Thyroid gland (tissue), 4 donors: ENCODE measurements around the gene SPINK4. TPM values are rescaled to one million over a fixed set of nuclear protein-coding genes. Genes with fewer than 3 reads are reported as not detected.

Experiments used
- DNase-seq, 2 donors: peaks; one replicate each; pipeline ENCODE4 v3.0.0-alpha.2; 2019
- H3K27ac ChIP-seq, 3 donors: fragments of 200-600 bp; sonication (generic); 1 replicate in 2 of 3; 2 replicates in 1 of 3; pipeline ENCODE4 v1.5.1; 2016 to 2019; ENCODE audit warnings: mild to moderate bottlenecking in 1 of 3, moderate library complexity in 1 of 3
- H3K27me3 ChIP-seq: fragments of 200-600 bp; sonication (generic); one replicate; pipeline ENCODE4 v1.5.1; 2019
- H3K36me3 ChIP-seq, 2 donors: fragments of 200-600 bp; sonication (generic); one replicate each; pipeline ENCODE4 v1.5.1; 2016 to 2019
- H3K4me1 ChIP-seq, 2 donors: fragments of 200-600 bp; sonication (generic); one replicate each; pipeline ENCODE4 v1.5.1; 2017 to 2019
- H3K4me3 ChIP-seq, 3 donors: fragments of 200-600 bp; sonication (generic); replicated peaks in 1 of 3; 1 replicate in 2 of 3; 2 replicates in 1 of 3; pipeline ENCODE4 v1.5.1; 2016; ENCODE audit warnings: mild to moderate bottlenecking in 1 of 3
- H3K9me3 ChIP-seq: fragments of 200-600 bp; sonication (generic); one replicate; pipeline ENCODE4 v1.5.1; 2017
- POLR2A ChIP-seq, 2 donors: fragments of 450-650 bp; IDR thresholded peaks; one replicate each; pipeline ENCODE4 v1.6.1; 2017; ENCODE audit warnings: antibody characterized with exemption in 2 of 2, mild to moderate bottlenecking in 2 of 2, moderate library complexity in 1 of 2
- WGBS, 2 donors: methylation state at CpG; one replicate each; pipeline ENCODE4 v1.1.5; 2017; 5-methylcytosine and 5-hydroxymethylcytosine counted together
- intact Hi-C: fragments of 100-400 bp; cut with DNase I; formaldehyde crosslinking; loops from one replicate; pipeline ENCODE4 v1.15.1; 2023
- total RNA-seq, 4 donors: library from RNA; depleted of rRNA; stranded (reverse); fragments of >200 nt; gene quantifications; one replicate each; pipeline ENCODE4 v1.2.3, GENCODE V29; 2016
- TF ChIP-seq, protein P1 (sequence below), 6 experiments: fragments of 200-600 bp in 3 of 6; fragments of 450-650 bp in 3 of 6; sonication (generic) in 3 of 6; IDR thresholded peaks; one replicate each; pipeline ENCODE4 v1.5.1; 2016 to 2019; ENCODE audit warnings: antibody characterized with exemption in 6 of 6, mild to moderate bottlenecking in 2 of 6, inconsistent platforms in 1 of 6, moderate library complexity in 1 of 6

SPINK4 gene
- total RNA-seq, 4 donors from 2014 or later, result not detected

DNA sequence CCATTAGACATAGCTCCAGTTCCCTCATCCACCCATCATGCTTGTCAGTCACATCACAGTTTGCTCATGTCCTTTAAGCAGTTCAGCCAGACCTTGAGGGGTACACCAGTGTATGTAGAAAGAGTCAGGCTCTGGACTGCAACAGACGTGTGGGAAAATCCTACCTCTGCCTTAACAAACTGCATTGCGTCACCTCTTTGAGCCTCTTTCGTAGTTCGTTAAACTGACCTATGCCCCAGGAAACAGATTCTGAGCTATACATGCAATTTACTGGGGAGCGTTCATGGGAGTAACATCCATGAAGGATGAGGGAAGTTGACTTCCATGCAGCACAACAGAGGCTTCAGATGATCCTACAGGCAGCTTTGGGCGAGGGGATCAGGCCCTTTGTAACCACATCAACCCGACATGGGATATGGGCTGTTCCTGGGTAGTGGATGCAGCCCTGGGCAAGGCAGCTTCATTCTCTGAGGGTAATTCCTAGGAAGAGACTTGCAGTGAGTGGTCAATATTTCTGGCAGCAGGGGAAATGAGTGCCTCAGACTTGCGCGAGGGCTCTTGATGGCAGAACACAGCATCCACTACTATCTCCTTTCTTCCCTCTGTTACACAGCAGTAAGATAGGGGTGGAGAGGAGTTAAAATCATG lies 4.3 kb downstream of the SPINK4 start:
- no peaks in the 10 kb centered on the region for H3K9me3 ChIP-seq
- no peaks in the 10 kb centered on the region for H3K36me3 ChIP-seq
- no peak for DNase-seq
- 81 to 82% methylated on average over 9 of the region's 9 CpGs for WGBS, 2 donors
- H3K4me1 ChIP-seq, result no peaks in the 10 kb centered on the region
- intact Hi-C loops, result no loop called here
- TF ChIP-seq POLR2A (IDR thresholded peaks at IDR 0.05), result no peak
- TF ChIP-seq, protein P1, sequence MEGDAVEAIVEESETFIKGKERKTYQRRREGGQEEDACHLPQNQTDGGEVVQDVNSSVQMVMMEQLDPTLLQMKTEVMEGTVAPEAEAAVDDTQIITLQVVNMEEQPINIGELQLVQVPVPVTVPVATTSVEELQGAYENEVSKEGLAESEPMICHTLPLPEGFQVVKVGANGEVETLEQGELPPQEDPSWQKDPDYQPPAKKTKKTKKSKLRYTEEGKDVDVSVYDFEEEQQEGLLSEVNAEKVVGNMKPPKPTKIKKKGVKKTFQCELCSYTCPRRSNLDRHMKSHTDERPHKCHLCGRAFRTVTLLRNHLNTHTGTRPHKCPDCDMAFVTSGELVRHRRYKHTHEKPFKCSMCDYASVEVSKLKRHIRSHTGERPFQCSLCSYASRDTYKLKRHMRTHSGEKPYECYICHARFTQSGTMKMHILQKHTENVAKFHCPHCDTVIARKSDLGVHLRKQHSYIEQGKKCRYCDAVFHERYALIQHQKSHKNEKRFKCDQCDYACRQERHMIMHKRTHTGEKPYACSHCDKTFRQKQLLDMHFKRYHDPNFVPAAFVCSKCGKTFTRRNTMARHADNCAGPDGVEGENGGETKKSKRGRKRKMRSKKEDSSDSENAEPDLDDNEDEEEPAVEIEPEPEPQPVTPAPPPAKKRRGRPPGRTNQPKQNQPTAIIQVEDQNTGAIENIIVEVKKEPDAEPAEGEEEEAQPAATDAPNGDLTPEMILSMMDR (IDR thresholded peaks at IDR 0.05), result no peak
- H3K27me3 ChIP-seq, result no peaks in the 10 kb centered on the region
- H3K27ac ChIP-seq, result no peak overlapping the region
- H3K4me3 ChIP-seq, result no peak overlapping the region

GRCh38 chr9:33245341-33245740 lies 5.4 kb downstream of the SPINK4 start:
- no peaks in the 10 kb centered on the region for H3K36me3 ChIP-seq
- TF ChIP-seq POLR2A (IDR thresholded peaks at IDR 0.05), result no peak
- TF ChIP-seq, protein P1 (IDR thresholded peaks at IDR 0.05), result no peak
- intact Hi-C loops, result no loop called here
- no peaks in the 10 kb centered on the region for H3K27me3 ChIP-seq
- no peaks in the 10 kb centered on the region for H3K4me1 ChIP-seq
- no peak for DNase-seq
- H3K9me3 ChIP-seq, result no peaks in the 10 kb centered on the region
- 86 to 94% methylated on average over 2 of the region's 2 CpGs for WGBS, 2 donors
- no peak overlapping the region for H3K27ac ChIP-seq
- no peak overlapping the region for H3K4me3 ChIP-seq

DNA sequence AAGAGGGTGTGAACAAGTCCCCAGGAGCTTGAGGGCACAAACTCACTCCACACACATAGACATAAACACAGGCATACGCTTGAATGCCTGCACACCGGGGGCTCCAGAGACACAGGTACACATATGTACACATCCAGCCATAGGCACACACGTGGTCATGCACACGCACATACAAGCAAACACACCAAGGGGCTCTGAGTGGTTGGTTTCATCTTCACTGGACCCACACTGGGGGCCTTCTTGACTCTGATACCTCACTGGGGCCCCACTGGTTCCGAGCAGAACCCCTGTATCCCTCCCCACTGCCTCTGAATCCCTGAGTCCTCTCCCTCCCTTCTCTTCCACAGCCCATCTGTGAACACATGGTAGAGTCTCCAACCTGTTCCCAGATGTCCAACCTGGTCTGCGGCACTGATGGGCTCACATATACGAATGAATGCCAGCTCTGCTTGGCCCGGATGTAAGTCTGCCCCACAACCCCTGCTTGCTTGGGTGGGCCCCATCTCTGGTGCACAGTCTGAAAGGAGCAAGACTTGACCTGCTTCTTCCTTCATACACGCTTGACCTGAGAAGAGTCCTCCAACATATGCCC lies 6.4 kb downstream of the SPINK4 start:
- TF ChIP-seq, protein P1 (IDR thresholded peaks at IDR 0.05), result no peak
- no peak for TF ChIP-seq POLR2A (IDR thresholded peaks at IDR 0.05)

DNA sequence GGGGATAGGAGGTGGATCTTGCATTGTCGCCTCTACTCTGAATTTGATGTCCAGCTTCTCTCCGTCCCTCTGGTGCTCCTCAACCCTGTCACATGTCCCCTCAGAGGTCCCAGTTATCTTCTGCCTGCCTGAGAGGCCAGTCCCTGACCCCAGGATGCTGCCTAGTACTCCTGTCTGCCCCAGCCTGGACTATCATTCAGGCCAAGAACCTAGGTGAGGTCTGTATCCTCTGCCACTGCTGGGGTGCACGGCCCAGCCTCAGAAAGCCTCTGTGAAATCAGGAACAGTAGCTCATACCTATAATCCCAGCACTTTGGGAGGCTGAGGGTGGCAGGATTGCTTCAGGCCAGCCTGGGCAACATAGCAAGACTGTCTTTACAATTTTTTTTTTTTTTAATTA lies 8.6 kb downstream of the SPINK4 start:
- 98 to 100% methylated on average over 3 of the region's 3 CpGs for WGBS, 2 donors
- Histone ChIP-seq H3K4me3 (no peak overlapping the region), H3K9me3 (no peaks in the 10 kb centered on the region), H3K4me1 (no peaks in the 10 kb centered on the region), H3K27me3 (no peaks in the 10 kb centered on the region), H3K36me3 (peaks cover 6 to 10% of the 10 kb centered on the region in 2 donors), H3K27ac (no peak overlapping the region)
- intact Hi-C loops, result no loop called here
- DNase-seq, result no peak
- no peak for TF ChIP-seq POLR2A (IDR thresholded peaks at IDR 0.05)
- TF ChIP-seq, protein P1 (IDR thresholded peaks at IDR 0.05), result no peak

More for the DNA sequence above, 6.4 kb downstream of the SPINK4 start:
- no peak overlapping the region for H3K27ac ChIP-seq
- H3K4me1 ChIP-seq, result no peaks in the 10 kb centered on the region
- intact Hi-C loops, result no loop called here
- no peak for DNase-seq
- no peak overlapping the region for H3K4me3 ChIP-seq
- H3K9me3 ChIP-seq, result no peaks in the 10 kb centered on the region
- no peaks in the 10 kb centered on the region for H3K27me3 ChIP-seq
- no peaks in the 10 kb centered on the region for H3K36me3 ChIP-seq
- 73 to 86% methylated on average over 5 to 9 of the region's 9 CpGs for WGBS, 2 donors

- no peaks in the 10 kb centered on the region for H3K27me3 ChIP-seq
- no peak for TF ChIP-seq POLR2A (IDR thresholded peaks at IDR 0.05)
- TF ChIP-seq, protein P1 (IDR thresholded peaks at IDR 0.05), result no peak
- DNase-seq, result no peak
- H3K9me3 ChIP-seq, result no peaks in the 10 kb centered on the region
- 83% methylated on average over 5 to 6 of the region's 6 CpGs for WGBS, 2 donors
- H3K4me1 ChIP-seq, result no peaks in the 10 kb centered on the region
- intact Hi-C loops, result no loop called here
- H3K4me3 ChIP-seq, result no peak overlapping the region
- H3K27ac ChIP-seq, result no peak overlapping the region
- H3K36me3 ChIP-seq, result peaks cover 8 to 13% of the 10 kb centered on the region in 2 donors
These were observed 9.2 kb downstream of the SPINK4 start for GRCh38 chr9:33249087-33249658.
